GM19468 (cell line): Measurements from ENCODE around the gene ATL2.

Source experiments
- ATAC-seq: cut with Tn5 transposase; IDR thresholded peaks from one replicate; pipeline ENCODE4 v1.9.1; 2021; ENCODE audit warnings: mild to moderate bottlenecking, moderate library complexity, moderate number of reproducible peaks; ENCODE audit not compliant: unreplicated experiment; ENCODE audit errors: extremely low read depth

Gene ATL2

GRCh38 chr2:38256610-38257009, 120.5 kb downstream of the ATL2 start:
- no peak for ATAC-seq

DNA sequence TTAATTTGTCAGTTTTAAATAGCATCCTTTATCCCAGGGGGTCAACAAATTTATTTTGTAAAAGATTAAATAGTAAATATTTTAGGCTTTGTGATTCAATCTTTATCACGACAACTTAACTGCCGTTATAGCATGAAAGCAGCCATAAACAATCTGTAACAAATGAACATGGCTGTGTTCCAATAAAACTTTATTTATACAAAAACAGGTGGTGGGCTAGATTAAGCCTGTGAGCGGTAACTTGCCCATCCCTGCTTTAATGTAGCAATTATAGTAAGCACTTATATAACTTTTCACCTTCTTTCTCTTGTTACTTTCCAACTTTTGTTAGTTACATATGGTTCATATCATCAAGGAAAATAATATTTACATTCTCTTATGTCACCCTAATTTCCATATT, 121.9 kb downstream of the ATL2 start:
- no peak for ATAC-seq

GRCh38 chr2:38254796-38255195, 122.3 kb downstream of the ATL2 start:
- ATAC-seq, result no peak

GRCh38 chr2:38251940-38252339, 125.1 kb downstream of the ATL2 start:
- ATAC-seq, result no peak

DNA sequence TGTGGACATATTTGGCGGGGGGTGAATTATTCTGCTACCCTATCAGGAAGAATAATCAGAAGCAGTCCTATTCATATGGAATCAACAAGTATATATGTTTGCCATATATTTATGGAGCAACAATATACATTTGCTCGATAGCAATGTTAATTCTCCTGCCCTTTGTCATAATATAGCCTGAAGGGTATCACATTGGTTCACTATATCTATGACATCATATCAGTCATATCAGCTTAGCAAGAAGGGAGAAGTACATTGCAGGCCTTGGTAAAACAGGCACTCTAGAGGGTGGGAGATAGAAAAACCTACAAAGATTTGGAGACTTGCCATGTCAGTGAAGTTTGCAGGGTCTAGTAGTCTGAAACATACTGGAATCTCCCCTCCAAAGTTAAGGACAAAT, 128.4 kb downstream of the ATL2 start:
- no peak for ATAC-seq

- ATAC-seq, result no peak
These were observed 128.8 kb downstream of the ATL2 start for GRCh38 chr2:38248255-38248654.

DNA sequence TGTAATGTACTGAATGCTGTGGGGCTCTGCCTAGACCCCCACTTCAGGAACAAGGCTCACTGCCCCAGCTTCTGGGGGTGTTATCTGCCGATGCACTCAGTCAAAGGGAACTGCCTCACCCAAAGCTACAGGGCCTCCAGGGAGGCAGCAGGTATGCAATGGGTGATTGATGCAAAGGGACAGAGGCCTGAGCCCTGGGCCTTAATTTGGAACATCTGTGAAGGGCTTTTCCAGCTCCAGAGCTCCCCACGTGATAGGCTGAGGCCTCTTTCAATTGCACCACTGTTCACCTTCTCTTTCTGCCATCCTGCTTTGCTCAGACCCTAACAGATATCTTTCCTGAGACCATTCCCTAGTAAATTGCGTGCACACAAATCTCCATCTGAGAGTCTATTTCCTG, 131.0 kb downstream of the ATL2 start:
- ATAC-seq, result no peak

GRCh38 chr2:38245114-38245641, 131.9 kb downstream of the ATL2 start:
- no peak for ATAC-seq

DNA sequence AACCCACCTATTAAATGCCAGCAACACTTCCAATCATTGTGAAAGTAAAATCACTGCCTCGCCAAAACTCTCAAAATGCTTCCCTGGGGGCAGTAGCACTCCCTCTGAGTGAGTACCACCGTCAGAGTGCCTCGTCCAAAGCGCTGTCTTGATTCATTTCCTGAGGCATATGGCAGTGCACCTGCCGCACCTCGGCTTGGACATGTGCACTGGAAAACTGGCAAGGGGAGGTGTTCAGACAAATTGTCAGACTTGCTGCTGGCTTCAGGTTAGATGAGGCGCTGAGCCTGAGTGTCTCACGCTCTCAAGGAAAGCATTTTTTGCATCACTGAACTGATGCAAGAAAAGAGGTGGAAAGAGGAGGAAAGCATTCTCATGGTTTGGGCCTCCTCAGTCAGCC, 132.8 kb downstream of the ATL2 start:
- ATAC-seq, result no peak
